Activated T-helper 17 cell treated with anti-CD3 and anti-CD28 coated beads, Interleukin-2, amount 50 U/mL, for 72 hours (primary cell): ENCODE data around the gene SMIM24. TPM values are rescaled to one million over a fixed set of nuclear protein-coding genes. Genes with fewer than 3 reads are reported as not detected.
A peak's percentile ranks its signal among the peaks of the same experiment; 100 is the strongest.
"Not testable (repeated sequence)": the region's sequence is repeated elsewhere in the genome, so short reads cannot be mapped to it uniquely, and the experiment has no call there.

ENCODE experiments used
- ATAC-seq: fragments of 150-1000 bp; cut with Tn5 transposase; replicated peaks from 2 replicates; pipeline ENCODE4 v1.10.0; 2021; ENCODE audit warnings: mild to moderate bottlenecking, moderate library complexity
- H3K27ac Mint-ChIP-seq: one replicate; pipeline ENCODE4 v1.8.0; 2022; ENCODE audit warnings: mixed read lengths
- H3K27me3 Mint-ChIP-seq: one replicate; pipeline ENCODE4 v1.8.0; 2022; ENCODE audit warnings: mixed read lengths
- H3K36me3 Mint-ChIP-seq: one replicate; pipeline ENCODE4 v1.8.0; 2022; ENCODE audit warnings: low read depth, mild to moderate bottlenecking, mixed read lengths
- H3K4me1 Mint-ChIP-seq: one replicate; pipeline ENCODE4 v1.8.0; 2022; ENCODE audit warnings: mixed read lengths
- H3K4me3 Mint-ChIP-seq: one replicate; pipeline ENCODE4 v1.8.0; 2022; ENCODE audit warnings: mild to moderate bottlenecking, mixed read lengths
- H3K9me3 Mint-ChIP-seq: one replicate; pipeline ENCODE4 v1.8.0; 2022; ENCODE audit warnings: mixed read lengths
- total RNA-seq, 2 donors: library from RNA; stranded (reverse); gene quantifications; one replicate each; pipeline ENCODE4 v1.2.3, GENCODE V29; 2022

The SMIM24 gene
- total RNA-seq, 2 donors from 2014 or later = 1.6 TPM; not detected in 1

GRCh38 chr19:3508121-3508661 is 27.9 kb upstream of the SMIM24 start:
- Mint-ChIP-seq H3K36me3 (peaks cover 36% of the 10 kb centered on the region), H3K4me1 (peaks cover 20% of the 10 kb centered on the region)

DNA sequence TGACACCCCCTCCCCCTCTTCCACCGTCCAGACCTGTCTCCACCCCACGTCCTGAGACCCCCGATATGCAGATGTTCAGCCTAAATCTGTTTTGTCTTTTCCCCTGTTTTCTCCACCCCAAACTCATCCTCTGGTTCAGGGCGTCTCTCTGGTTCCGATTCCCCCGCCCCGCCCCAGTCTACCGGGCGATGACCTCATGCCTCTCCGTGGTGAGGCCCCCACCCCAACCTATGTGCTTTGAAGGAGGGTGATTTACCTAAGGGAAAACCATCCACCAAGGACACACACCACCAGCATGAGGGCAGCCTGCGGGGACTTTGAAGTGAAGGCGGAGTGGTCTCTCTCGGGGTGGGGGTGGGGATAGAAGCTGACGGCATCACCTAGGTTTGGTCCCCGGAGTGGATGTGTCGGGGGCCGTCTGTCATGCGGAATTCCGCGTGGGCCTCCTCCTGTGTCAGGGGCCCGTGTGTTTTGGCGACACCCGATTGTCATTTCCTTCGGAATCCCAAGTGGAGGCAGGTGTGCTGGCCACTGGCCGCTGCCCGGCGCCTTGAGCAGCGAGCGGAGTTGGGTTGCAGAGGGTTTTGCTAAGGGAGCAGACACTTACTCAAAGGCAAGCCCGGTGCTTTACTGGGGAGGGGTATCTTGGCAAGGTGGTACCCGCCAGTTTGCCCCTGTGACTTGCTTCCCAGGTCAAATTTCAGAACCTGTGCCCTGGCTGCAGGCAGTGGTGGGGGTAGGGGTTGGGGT is 27.2 kb upstream of the SMIM24 start:
- no peaks in the 10 kb centered on the region for H3K27me3 Mint-ChIP-seq
- peak overlapping the region; percentile 97 for H3K27ac Mint-ChIP-seq
- peaks cover 36% of the 10 kb centered on the region for H3K36me3 Mint-ChIP-seq
- H3K9me3 Mint-ChIP-seq = no peaks in the 10 kb centered on the region
- H3K4me1 Mint-ChIP-seq = peaks cover 20% of the 10 kb centered on the region
- ATAC-seq = no peak
- peak overlapping the region; percentile 81 for H3K4me3 Mint-ChIP-seq

More at GRCh38 chr19:3508121-3508661, 27.9 kb upstream of the SMIM24 start:
- not testable (repeated sequence) for H3K27ac Mint-ChIP-seq, H3K9me3 Mint-ChIP-seq, ATAC-seq, H3K27me3 Mint-ChIP-seq
- peak overlapping the region; percentile 81 for H3K4me3 Mint-ChIP-seq

DNA sequence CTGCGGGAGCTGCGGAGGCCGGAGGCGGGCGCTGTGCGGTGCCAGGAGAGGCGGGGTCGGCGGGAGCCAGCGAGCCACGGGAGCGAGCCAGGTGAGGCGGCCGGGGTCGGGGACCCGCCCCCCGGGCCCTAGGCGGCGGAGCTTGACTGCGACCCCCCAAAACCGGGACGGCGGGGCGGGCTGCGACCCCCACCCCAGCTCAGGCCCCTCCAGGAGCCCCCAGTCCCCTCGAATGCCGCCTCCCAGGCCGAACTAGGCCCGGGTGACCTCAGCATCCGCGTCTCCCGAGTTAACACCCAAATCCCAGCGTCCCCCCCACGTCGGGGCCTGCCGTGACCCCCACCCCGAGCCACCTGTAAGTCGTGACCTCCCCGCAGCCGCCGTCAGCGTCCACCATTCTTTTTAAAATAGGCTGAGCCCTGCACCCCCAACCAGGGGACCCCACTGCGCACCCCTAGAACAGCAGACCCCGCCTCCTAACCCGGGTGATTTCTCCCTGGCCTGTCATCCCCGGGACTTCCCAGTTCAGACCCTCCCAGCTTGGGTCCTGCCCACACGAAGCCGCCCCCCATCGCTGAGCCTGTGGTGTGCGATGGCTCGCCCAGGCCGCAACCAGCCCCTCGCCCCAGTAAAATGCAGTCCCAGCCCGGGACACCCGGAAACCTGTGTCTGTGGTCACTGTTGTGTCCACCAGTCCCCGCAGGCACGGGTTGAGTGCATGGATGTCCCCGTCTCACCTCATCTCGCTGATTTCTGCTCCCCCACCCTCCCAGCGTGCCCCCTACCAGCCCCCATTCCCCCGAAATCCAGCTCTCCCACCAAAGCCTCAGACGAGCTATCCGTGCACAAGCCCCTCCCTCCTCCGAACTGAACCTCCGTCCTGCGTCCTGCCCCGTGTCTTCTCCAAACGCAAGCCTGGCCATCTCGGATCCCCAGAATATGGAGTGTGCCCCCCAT is 26.3 kb upstream of the SMIM24 start:
- Mint-ChIP-seq H3K27me3 (no peaks in the 10 kb centered on the region), H3K4me3 (peak overlapping the region; percentile 81), H3K9me3 (no peaks in the 10 kb centered on the region), H3K27ac (peak overlapping the region; percentile 97), H3K36me3 (peaks cover 32% of the 10 kb centered on the region), H3K4me1 (peaks cover 20% of the 10 kb centered on the region)
- ATAC-seq = no peak

GRCh38 chr19:3505598-3506383 is 25.5 kb upstream of the SMIM24 start, which contains the start of gene FZR1:
FZR1 (plus strand) TSS chr19:3506311; CDS start chr19:3522990, 16,679 bp downstream.
- Mint-ChIP-seq H3K27me3 (no peaks in the 10 kb centered on the region), H3K27ac (peak within 1 kb of the TSS; percentile 97), H3K4me1 (peaks cover 25% of the 10 kb centered on the region), H3K4me3 (peak within 1 kb of the TSS; percentile 81), H3K9me3 (peaks cover 3% of the 10 kb centered on the region), H3K36me3 (peaks cover 32% of the 10 kb centered on the region)
- peak; percentile 93 for ATAC-seq

- no peaks in the 10 kb centered on the region for H3K27me3 Mint-ChIP-seq
- peaks cover 24% of the 10 kb centered on the region for H3K4me1 Mint-ChIP-seq
Observed at GRCh38 chr19:3504735-3505134, 24.4 kb upstream of the SMIM24 start.

DNA sequence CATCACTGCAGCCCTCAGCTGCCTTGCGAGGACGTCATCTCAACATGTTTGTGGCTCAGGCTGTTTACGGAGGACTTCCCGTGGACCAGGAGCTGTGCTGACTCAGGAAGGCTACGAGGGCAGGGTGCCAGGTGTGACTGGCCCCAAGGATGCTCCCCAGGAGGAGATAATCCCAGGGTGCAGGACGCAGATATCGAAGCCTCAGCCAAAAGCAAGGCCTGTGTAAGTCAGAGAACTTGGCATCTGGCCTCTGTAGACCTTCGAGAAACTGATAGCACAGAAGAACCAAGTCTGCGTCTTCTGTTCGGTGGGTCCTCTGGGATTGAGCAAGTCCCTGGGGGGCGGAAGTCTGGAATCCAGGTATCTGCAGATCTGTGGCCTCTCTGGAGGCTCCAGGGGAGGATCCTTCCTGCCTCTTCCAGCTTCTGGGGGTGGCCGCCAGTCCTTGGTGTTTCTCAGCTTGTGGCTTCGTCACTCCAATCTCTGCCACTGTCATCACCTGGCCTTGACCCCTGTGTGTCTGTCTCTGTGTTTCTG is 22.8 kb upstream of the SMIM24 start:
- Mint-ChIP-seq H3K27me3 (no peaks in the 10 kb centered on the region), H3K27ac (no peak overlapping the region), H3K36me3 (peaks cover 18% of the 10 kb centered on the region), H3K4me3 (no peak overlapping the region), H3K9me3 (peaks cover 4% of the 10 kb centered on the region), H3K4me1 (peaks cover 21% of the 10 kb centered on the region)
- ATAC-seq = no peak

More at GRCh38 chr19:3504735-3505134, 24.4 kb upstream of the SMIM24 start:
- H3K4me3 Mint-ChIP-seq = peak overlapping the region; percentile 81
- H3K9me3 Mint-ChIP-seq = peaks cover 4% of the 10 kb centered on the region
- no peak for ATAC-seq
- no peak overlapping the region for H3K27ac Mint-ChIP-seq
- peaks cover 33% of the 10 kb centered on the region for H3K36me3 Mint-ChIP-seq

DNA sequence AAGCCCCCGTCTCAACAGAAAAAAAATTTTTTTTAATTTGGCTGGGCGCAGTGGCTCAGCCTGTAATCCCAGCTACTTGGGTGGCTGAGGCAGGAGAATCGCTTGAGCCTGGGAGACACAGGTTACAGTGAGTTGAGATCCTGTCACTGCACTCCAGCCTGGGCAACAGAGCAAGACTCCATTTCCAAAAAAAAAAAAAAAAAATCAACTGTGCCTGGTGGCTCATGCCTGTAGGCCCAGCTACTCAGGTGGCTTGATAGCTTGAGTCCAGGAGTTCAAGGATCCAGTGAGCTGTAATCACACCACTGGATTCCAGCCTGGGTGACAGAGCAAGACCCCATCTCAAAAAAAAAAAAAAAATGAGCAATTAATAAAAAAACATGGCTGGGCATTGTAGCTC is 21.5 kb upstream of the SMIM24 start:
- no peaks in the 10 kb centered on the region for H3K27me3 Mint-ChIP-seq
- no peak overlapping the region for H3K4me3 Mint-ChIP-seq
- no peak overlapping the region for H3K27ac Mint-ChIP-seq
- H3K4me1 Mint-ChIP-seq = peaks cover 14% of the 10 kb centered on the region
- ATAC-seq = no peak
- H3K36me3 Mint-ChIP-seq = peaks cover 14% of the 10 kb centered on the region
- peaks cover 4% of the 10 kb centered on the region for H3K9me3 Mint-ChIP-seq

GRCh38 chr19:3500429-3501101 is 20.2 kb upstream of the SMIM24 start, which contains the start of gene DOHH:
DOHH (minus strand) TSS chr19:3500674; CDS start chr19:3496814, 3,860 bp downstream.
- Mint-ChIP-seq H3K9me3 (peaks cover 4% of the 10 kb centered on the region), H3K36me3 (peaks cover 20% of the 10 kb centered on the region), H3K4me1 (peaks cover 14% of the 10 kb centered on the region), H3K27me3 (no peaks in the 10 kb centered on the region), H3K27ac (peak within 1 kb of the TSS; percentile 100), H3K4me3 (peak within 1 kb of the TSS; percentile 94)
- ATAC-seq = peak; percentile 91

DNA sequence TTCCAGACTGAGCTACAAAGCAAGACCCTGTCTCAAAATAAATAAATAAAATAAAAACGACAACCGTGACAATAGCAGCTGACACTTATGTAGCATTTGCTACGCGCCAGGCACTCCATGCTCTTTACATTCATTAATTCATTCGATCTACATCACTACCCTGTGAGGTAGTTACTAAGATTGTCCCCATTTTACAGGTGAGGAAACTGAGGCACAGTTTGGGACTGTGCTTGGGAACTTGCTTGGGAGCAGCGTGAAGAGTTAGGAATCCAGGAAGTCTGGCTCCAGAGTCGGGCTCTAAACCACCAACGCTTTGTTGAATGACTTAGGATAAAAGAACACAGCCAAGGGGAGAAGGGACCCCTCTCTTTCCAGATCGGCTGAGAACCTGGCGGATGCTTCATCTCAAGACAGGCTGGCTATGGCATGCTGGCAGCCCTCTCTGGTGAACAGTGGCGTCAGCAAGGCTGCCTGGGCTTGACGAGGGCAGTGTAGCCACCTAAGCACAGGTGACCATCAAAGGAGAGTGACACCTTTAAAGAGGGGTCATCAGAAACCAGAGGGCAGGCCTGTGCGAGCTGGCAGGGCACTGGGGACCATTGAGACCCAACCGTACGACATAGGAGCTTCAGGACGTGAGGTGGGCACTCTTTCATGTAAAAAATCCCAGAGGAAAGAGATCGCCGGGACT is 19.6 kb upstream of the SMIM24 start:
- Mint-ChIP-seq H3K36me3 (peaks cover 27% of the 10 kb centered on the region), H3K4me1 (peaks cover 14% of the 10 kb centered on the region), H3K9me3 (peaks cover 4% of the 10 kb centered on the region), H3K4me3 (peak overlapping the region; percentile 94), H3K27me3 (no peaks in the 10 kb centered on the region), H3K27ac (peak overlapping the region; percentile 100)
- ATAC-seq = peak; percentile 7

GRCh38 chr19:3497757-3498520 is 17.6 kb upstream of the SMIM24 start:
- Mint-ChIP-seq H3K27ac (peak overlapping the region; percentile 15), H3K27me3 (no peaks in the 10 kb centered on the region), H3K36me3 (peaks cover 44% of the 10 kb centered on the region), H3K4me3 (no peak overlapping the region), H3K4me1 (peaks cover 14% of the 10 kb centered on the region), H3K9me3 (peaks cover 4% of the 10 kb centered on the region)
- no peak for ATAC-seq

DNA sequence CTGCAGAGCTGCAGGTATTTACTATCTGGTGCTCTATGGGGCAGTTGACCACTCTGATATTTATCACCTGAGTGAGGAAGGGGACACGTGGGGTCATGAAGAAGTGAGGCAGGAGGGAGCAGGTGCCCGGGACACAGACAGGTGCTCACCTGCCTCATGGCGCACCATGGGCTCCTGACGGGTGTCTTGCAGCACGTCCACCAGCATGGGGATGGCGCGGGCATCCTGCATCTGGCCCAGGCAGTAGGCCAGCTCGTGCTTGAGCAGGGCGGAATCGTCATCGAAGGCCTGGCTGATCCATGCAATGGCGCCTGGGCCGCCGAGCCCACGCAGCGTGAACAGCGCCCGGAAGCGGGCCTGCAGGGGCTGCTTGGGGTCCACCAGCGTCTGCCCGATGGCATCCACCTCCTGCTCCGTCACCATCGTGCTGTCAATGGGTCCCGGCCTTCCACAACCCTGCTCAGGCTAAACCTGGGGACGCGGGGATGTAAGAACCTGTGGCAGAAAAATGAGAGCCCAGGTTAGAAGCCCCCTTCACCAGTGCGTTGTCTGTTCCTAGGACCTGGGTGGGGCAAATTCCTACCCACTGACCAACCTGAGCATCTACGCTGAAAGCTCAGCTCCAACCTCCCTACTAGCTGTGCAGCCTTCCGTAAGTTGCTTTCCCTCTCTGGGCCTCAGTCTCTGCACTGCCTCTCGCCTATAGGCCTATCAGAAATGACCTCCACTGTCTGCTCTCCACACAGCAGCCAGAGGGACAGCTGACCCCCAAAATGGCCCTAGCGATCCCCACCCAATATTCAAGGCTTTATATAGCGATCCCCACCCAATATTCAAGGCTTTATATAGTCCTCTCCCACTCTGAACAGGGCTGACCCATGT is 16.3 kb upstream of the SMIM24 start:
- Mint-ChIP-seq H3K36me3 (peaks cover 52% of the 10 kb centered on the region), H3K4me3 (no peak overlapping the region), H3K27ac (no peak overlapping the region), H3K9me3 (peaks cover 4% of the 10 kb centered on the region), H3K27me3 (no peaks in the 10 kb centered on the region), H3K4me1 (peaks cover 14% of the 10 kb centered on the region)
- no peak for ATAC-seq
